NCI-H2227 (cell line): Measurements from ENCODE around the gene DAP3.
"Not testable (repeated sequence)": the region's sequence is repeated elsewhere in the genome, so short reads cannot be mapped to it uniquely, and the experiment has no call there.

Experiments used
- DNase-seq: peaks from one replicate; lab custom pipeline; 2025; ENCODE audit not compliant: unreplicated experiment; lab: John Stamatoyannopoulos, UW

The DAP3 gene

GRCh38 chr1:155681776-155682175 lies 7.1 kb upstream of the DAP3 start:
- DNase-seq, result no peak

- not testable (repeated sequence) for DNase-seq
Observed at GRCh38 chr1:155687705-155688323, 1.1 kb upstream of the DAP3 start.

GRCh38 chr1:155688324-155689080 lies 389 bp upstream of the DAP3 start, which contains the start of gene YY1AP1:
Gene YY1AP1, minus strand, starts transcription at chr1:155688774. Its CDS starts 8,338 bp downstream, at chr1:155680436.
- DNase-seq, result peak; percentile 90

GRCh38 chr1:155691992-155692528 lies 3.2 kb downstream of the DAP3 start:
- DNase-seq, result no peak

- peak; percentile 89 for DNase-seq
Observed at GRCh38 chr1:155694167-155694566, 5.3 kb downstream of the DAP3 start.

GRCh38 chr1:155695072-155695471 lies 6.2 kb downstream of the DAP3 start:
- no peak for DNase-seq

- DNase-seq, result no peak
Observed at GRCh38 chr1:155695608-155696007, 6.7 kb downstream of the DAP3 start.

- DNase-seq, result no peak
Observed at GRCh38 chr1:155696524-155696923, 7.6 kb downstream of the DAP3 start.

GRCh38 chr1:155697046-155697445 lies 8.2 kb downstream of the DAP3 start:
- DNase-seq, result no peak

- DNase-seq, result not testable (repeated sequence)
Observed at GRCh38 chr1:155697616-155698015, 8.7 kb downstream of the DAP3 start.

GRCh38 chr1:155698382-155699038 lies 9.6 kb downstream of the DAP3 start:
- DNase-seq, result no peak

GRCh38 chr1:155699062-155699461 lies 10.2 kb downstream of the DAP3 start:
- not testable (repeated sequence) for DNase-seq

GRCh38 chr1:155701675-155702074 lies 12.8 kb downstream of the DAP3 start:
- not testable (repeated sequence) for DNase-seq

GRCh38 chr1:155703216-155703615 lies 14.3 kb downstream of the DAP3 start:
- no peak for DNase-seq

GRCh38 chr1:155704414-155704813 lies 15.5 kb downstream of the DAP3 start:
- DNase-seq, result not testable (repeated sequence)

GRCh38 chr1:155706139-155706538 lies 17.2 kb downstream of the DAP3 start:
- DNase-seq, result no peak

- no peak for DNase-seq
Observed at GRCh38 chr1:155709391-155709790, 20.5 kb downstream of the DAP3 start.

GRCh38 chr1:155711457-155711856 lies 22.6 kb downstream of the DAP3 start:
- DNase-seq, result not testable (repeated sequence)

- DNase-seq, result not testable (repeated sequence)
Observed at GRCh38 chr1:155712636-155713035, 23.7 kb downstream of the DAP3 start.

- no peak for DNase-seq
Observed at GRCh38 chr1:155713075-155713474, 24.2 kb downstream of the DAP3 start.

GRCh38 chr1:155715056-155715455 lies 26.2 kb downstream of the DAP3 start:
- DNase-seq, result not testable (repeated sequence)

- peak; percentile 25 for DNase-seq
Observed at GRCh38 chr1:155715777-155716176, 26.9 kb downstream of the DAP3 start.
